ENCODE measurements around the gene GRPEL2.

The GRPEL2 gene

GRCh38 chr5:149364719-149365118, 19.4 kb downstream of the GRPEL2 start:
- no peak overlapping the region for H3K27ac ChIP-seq (ENCODE audit: low read depth in 2 of 2, low read length in 2 of 2)
- no peaks in the 10 kb centered on the region for H3K9me3 ChIP-seq (ENCODE audit: control insufficient read depth in 2 of 2, low read length in 2 of 2)
- no peak overlapping the region for H3K9ac ChIP-seq (ENCODE audit: low read depth in 1 of 2, low read length in 2 of 2)
- no peaks in the 10 kb centered on the region for H3K4me1 ChIP-seq (ENCODE audit: control insufficient read depth in 2 of 2, insufficient read depth in 2 of 2, low read length in 2 of 2)
- no peaks in the 10 kb centered on the region for H3K27me3 ChIP-seq (ENCODE audit: control insufficient read depth in 2 of 2, insufficient read depth in 2 of 2, low read length in 2 of 2)
- no peak overlapping the region for H3K4me3 ChIP-seq (ENCODE audit: low read length in 2 of 2)
- no peaks in the 10 kb centered on the region for H3K36me3 ChIP-seq (ENCODE audit: control insufficient read depth in 2 of 2, insufficient read depth in 2 of 2, low read length in 2 of 2)

- Histone ChIP-seq H3K4me3 (ENCODE audit: low read length in 2 of 2) (no peak overlapping the region), H3K4me1 (ENCODE audit: control insufficient read depth in 2 of 2, insufficient read depth in 2 of 2, low read length in 2 of 2) (no peaks in the 10 kb centered on the region), H3K9me3 (ENCODE audit: control insufficient read depth in 2 of 2, low read length in 2 of 2) (no peaks in the 10 kb centered on the region), H3K27ac (ENCODE audit: low read depth in 2 of 2, low read length in 2 of 2) (no peak overlapping the region), H3K36me3 (ENCODE audit: control insufficient read depth in 2 of 2, insufficient read depth in 2 of 2, low read length in 2 of 2) (no peaks in the 10 kb centered on the region), H3K9ac (ENCODE audit: low read depth in 1 of 2, low read length in 2 of 2) (no peak overlapping the region), H3K27me3 (ENCODE audit: control insufficient read depth in 2 of 2, insufficient read depth in 2 of 2, low read length in 2 of 2) (no peaks in the 10 kb centered on the region)
Observed at GRCh38 chr5:149365418-149365817, 20.1 kb downstream of the GRPEL2 start.

GRCh38 chr5:149366169-149366729, 20.9 kb downstream of the GRPEL2 start:
- Histone ChIP-seq H3K36me3 (ENCODE audit: control insufficient read depth in 2 of 2, insufficient read depth in 2 of 2, low read length in 2 of 2) (no peaks in the 10 kb centered on the region), H3K27me3 (ENCODE audit: control insufficient read depth in 2 of 2, insufficient read depth in 2 of 2, low read length in 2 of 2) (no peaks in the 10 kb centered on the region), H3K4me1 (ENCODE audit: control insufficient read depth in 2 of 2, insufficient read depth in 2 of 2, low read length in 2 of 2) (no peaks in the 10 kb centered on the region), H3K27ac (ENCODE audit: low read depth in 2 of 2, low read length in 2 of 2) (no peak overlapping the region), H3K4me3 (ENCODE audit: low read length in 2 of 2) (no peak overlapping the region), H3K9me3 (ENCODE audit: control insufficient read depth in 2 of 2, low read length in 2 of 2) (no peaks in the 10 kb centered on the region), H3K9ac (ENCODE audit: low read depth in 1 of 2, low read length in 2 of 2) (no peak overlapping the region)

- no peak overlapping the region for H3K9ac ChIP-seq (ENCODE audit: low read depth in 1 of 2, low read length in 2 of 2)
- H3K27ac ChIP-seq (ENCODE audit: low read depth in 2 of 2, low read length in 2 of 2), result no peak overlapping the region
- H3K4me1 ChIP-seq (ENCODE audit: control insufficient read depth in 2 of 2, insufficient read depth in 2 of 2, low read length in 2 of 2), result no peaks in the 10 kb centered on the region
- H3K9me3 ChIP-seq (ENCODE audit: control insufficient read depth in 2 of 2, low read length in 2 of 2), result no peaks in the 10 kb centered on the region
- H3K36me3 ChIP-seq (ENCODE audit: control insufficient read depth in 2 of 2, insufficient read depth in 2 of 2, low read length in 2 of 2), result no peaks in the 10 kb centered on the region
- H3K27me3 ChIP-seq (ENCODE audit: control insufficient read depth in 2 of 2, insufficient read depth in 2 of 2, low read length in 2 of 2), result no peaks in the 10 kb centered on the region
- no peak overlapping the region for H3K4me3 ChIP-seq (ENCODE audit: low read length in 2 of 2)
Observed at GRCh38 chr5:149367249-149367971, 22.1 kb downstream of the GRPEL2 start.

GRCh38 chr5:149367972-149368645, 22.8 kb downstream of the GRPEL2 start:
- Histone ChIP-seq H3K36me3 (ENCODE audit: control insufficient read depth in 2 of 2, insufficient read depth in 2 of 2, low read length in 2 of 2) (no peaks in the 10 kb centered on the region), H3K9ac (ENCODE audit: low read depth in 1 of 2, low read length in 2 of 2) (no peak overlapping the region), H3K4me3 (ENCODE audit: low read length in 2 of 2) (no peak overlapping the region), H3K9me3 (ENCODE audit: control insufficient read depth in 2 of 2, low read length in 2 of 2) (no peaks in the 10 kb centered on the region), H3K27ac (ENCODE audit: low read depth in 2 of 2, low read length in 2 of 2) (no peak overlapping the region), H3K4me1 (ENCODE audit: control insufficient read depth in 2 of 2, insufficient read depth in 2 of 2, low read length in 2 of 2) (no peaks in the 10 kb centered on the region), H3K27me3 (ENCODE audit: control insufficient read depth in 2 of 2, insufficient read depth in 2 of 2, low read length in 2 of 2) (no peaks in the 10 kb centered on the region)

GRCh38 chr5:149370878-149371277, 25.6 kb downstream of the GRPEL2 start:
- Histone ChIP-seq H3K9me3 (ENCODE audit: control insufficient read depth in 2 of 2, low read length in 2 of 2) (no peaks in the 10 kb centered on the region), H3K4me3 (ENCODE audit: low read length in 2 of 2) (no peak overlapping the region), H3K9ac (ENCODE audit: low read depth in 1 of 2, low read length in 2 of 2) (no peak overlapping the region), H3K4me1 (ENCODE audit: control insufficient read depth in 2 of 2, insufficient read depth in 2 of 2, low read length in 2 of 2) (no peaks in the 10 kb centered on the region), H3K27me3 (ENCODE audit: control insufficient read depth in 2 of 2, insufficient read depth in 2 of 2, low read length in 2 of 2) (no peaks in the 10 kb centered on the region), H3K36me3 (ENCODE audit: control insufficient read depth in 2 of 2, insufficient read depth in 2 of 2, low read length in 2 of 2) (no peaks in the 10 kb centered on the region), H3K27ac (ENCODE audit: low read depth in 2 of 2, low read length in 2 of 2) (no peak overlapping the region)

GRCh38 chr5:149371296-149371962, 26.1 kb downstream of the GRPEL2 start:
- Histone ChIP-seq H3K4me3 (ENCODE audit: low read length in 2 of 2) (no peak overlapping the region), H3K9ac (ENCODE audit: low read depth in 1 of 2, low read length in 2 of 2) (no peak overlapping the region), H3K36me3 (ENCODE audit: control insufficient read depth in 2 of 2, insufficient read depth in 2 of 2, low read length in 2 of 2) (no peaks in the 10 kb centered on the region), H3K9me3 (ENCODE audit: control insufficient read depth in 2 of 2, low read length in 2 of 2) (no peaks in the 10 kb centered on the region), H3K4me1 (ENCODE audit: control insufficient read depth in 2 of 2, insufficient read depth in 2 of 2, low read length in 2 of 2) (no peaks in the 10 kb centered on the region), H3K27me3 (ENCODE audit: control insufficient read depth in 2 of 2, insufficient read depth in 2 of 2, low read length in 2 of 2) (no peaks in the 10 kb centered on the region), H3K27ac (ENCODE audit: low read depth in 2 of 2, low read length in 2 of 2) (no peak overlapping the region)

GRCh38 chr5:149372076-149372795, 26.9 kb downstream of the GRPEL2 start:
- Histone ChIP-seq H3K9ac (ENCODE audit: low read depth in 1 of 2, low read length in 2 of 2) (no peak overlapping the region), H3K4me1 (ENCODE audit: control insufficient read depth in 2 of 2, insufficient read depth in 2 of 2, low read length in 2 of 2) (no peaks in the 10 kb centered on the region), H3K27ac (ENCODE audit: low read depth in 2 of 2, low read length in 2 of 2) (no peak overlapping the region), H3K4me3 (ENCODE audit: low read length in 2 of 2) (no peak overlapping the region), H3K27me3 (ENCODE audit: control insufficient read depth in 2 of 2, insufficient read depth in 2 of 2, low read length in 2 of 2) (no peaks in the 10 kb centered on the region), H3K9me3 (ENCODE audit: control insufficient read depth in 2 of 2, low read length in 2 of 2) (no peaks in the 10 kb centered on the region), H3K36me3 (ENCODE audit: control insufficient read depth in 2 of 2, insufficient read depth in 2 of 2, low read length in 2 of 2) (no peaks in the 10 kb centered on the region)

- H3K27ac ChIP-seq (ENCODE audit: low read depth in 2 of 2, low read length in 2 of 2), result no peak overlapping the region
- no peak overlapping the region for H3K9ac ChIP-seq (ENCODE audit: low read depth in 1 of 2, low read length in 2 of 2)
- no peaks in the 10 kb centered on the region for H3K27me3 ChIP-seq (ENCODE audit: control insufficient read depth in 2 of 2, insufficient read depth in 2 of 2, low read length in 2 of 2)
- H3K9me3 ChIP-seq (ENCODE audit: control insufficient read depth in 2 of 2, low read length in 2 of 2), result no peaks in the 10 kb centered on the region
- H3K4me3 ChIP-seq (ENCODE audit: low read length in 2 of 2), result no peak overlapping the region
- no peaks in the 10 kb centered on the region for H3K4me1 ChIP-seq (ENCODE audit: control insufficient read depth in 2 of 2, insufficient read depth in 2 of 2, low read length in 2 of 2)
- H3K36me3 ChIP-seq (ENCODE audit: control insufficient read depth in 2 of 2, insufficient read depth in 2 of 2, low read length in 2 of 2), result no peaks in the 10 kb centered on the region
Observed at GRCh38 chr5:149372932-149373331, 27.6 kb downstream of the GRPEL2 start.
